Kidney epithelial cell (primary cell): Measurements from ENCODE around the gene MARCHF3. TPM values are rescaled to one million over a fixed set of nuclear protein-coding genes. Genes with fewer than 3 reads are reported as not detected.
"Not testable (repeated sequence)": the region's sequence is repeated elsewhere in the genome, so short reads cannot be mapped to it uniquely, and the experiment has no call there.

ENCODE experiments used
- DNase-seq: peaks from one replicate; pipeline ENCODE4 v3.0.0-alpha.2; 2010; ENCODE audit warnings: low read depth
- H3K27me3 ChIP-seq: 2 replicates; pipeline ENCODE4 v1.6.0; 2011; ENCODE audit warnings: low read length; ENCODE audit not compliant: control insufficient read depth, insufficient read depth
- H3K36me3 ChIP-seq: 2 replicates; pipeline ENCODE4 v1.5.1; 2011; ENCODE audit warnings: low read length; ENCODE audit not compliant: control insufficient read depth, insufficient read depth
- H3K4me3 ChIP-seq: 2 replicates; pipeline ENCODE4 v1.5.1; 2011; ENCODE audit warnings: low read depth, mild to moderate bottlenecking, control low read depth, low read length
- total RNA-seq: library from RNA; depleted of rRNA; stranded (reverse); fragments of >200 nt; gene quantifications from 2 replicates; pipeline ENCODE4 v1.2.3, GENCODE V29; 2015
- TF ChIP-seq, protein P1 (sequence below): IDR thresholded peaks from 2 replicates; pipeline ENCODE4 v1.5.1; 2011; ENCODE audit warnings: mild to moderate bottlenecking, moderate library complexity, low read length, control low read depth, inconsistent platforms; ENCODE audit not compliant: insufficient read depth, poor library complexity, severe bottlenecking

MARCHF3 gene
- total RNA-seq, 1 donor from 2014 or later: 0.46 TPM

DNA sequence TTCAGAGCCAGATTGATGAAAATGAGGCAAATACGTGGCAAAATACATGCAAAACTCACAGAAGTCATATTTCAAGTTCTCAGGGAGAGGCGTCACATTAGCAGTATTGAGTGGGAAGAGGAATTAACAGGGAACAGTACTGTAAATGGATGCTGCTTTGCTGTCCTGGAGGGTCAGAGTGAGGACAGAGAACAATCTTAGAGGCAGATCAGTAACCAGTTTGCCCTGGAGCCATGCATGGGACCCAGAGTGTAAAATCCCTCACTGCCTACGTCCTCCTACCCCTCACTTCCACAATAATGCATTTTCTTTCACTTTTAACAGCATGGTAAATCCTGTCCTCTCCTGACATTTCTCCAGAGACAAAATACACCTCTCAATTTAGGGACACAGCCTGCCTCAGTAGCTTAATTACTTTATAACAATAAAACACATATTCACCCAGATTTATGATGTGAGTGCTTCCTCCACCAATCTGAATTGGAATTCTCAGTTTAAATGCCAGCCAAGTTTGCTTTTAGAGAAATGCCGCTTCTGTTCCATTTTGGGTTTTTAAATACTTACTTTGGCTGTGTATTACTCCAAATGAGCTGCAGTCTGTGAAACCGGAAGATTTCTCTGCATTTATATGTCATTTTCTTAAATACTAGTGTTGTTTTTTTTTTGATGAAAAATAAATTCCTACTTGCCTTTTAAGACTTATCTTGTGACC, 183.5 kb downstream of the MARCHF3 start:
- no peaks in the 10 kb centered on the region for H3K36me3 ChIP-seq
- no peaks in the 10 kb centered on the region for H3K27me3 ChIP-seq
- TF ChIP-seq, protein P1, sequence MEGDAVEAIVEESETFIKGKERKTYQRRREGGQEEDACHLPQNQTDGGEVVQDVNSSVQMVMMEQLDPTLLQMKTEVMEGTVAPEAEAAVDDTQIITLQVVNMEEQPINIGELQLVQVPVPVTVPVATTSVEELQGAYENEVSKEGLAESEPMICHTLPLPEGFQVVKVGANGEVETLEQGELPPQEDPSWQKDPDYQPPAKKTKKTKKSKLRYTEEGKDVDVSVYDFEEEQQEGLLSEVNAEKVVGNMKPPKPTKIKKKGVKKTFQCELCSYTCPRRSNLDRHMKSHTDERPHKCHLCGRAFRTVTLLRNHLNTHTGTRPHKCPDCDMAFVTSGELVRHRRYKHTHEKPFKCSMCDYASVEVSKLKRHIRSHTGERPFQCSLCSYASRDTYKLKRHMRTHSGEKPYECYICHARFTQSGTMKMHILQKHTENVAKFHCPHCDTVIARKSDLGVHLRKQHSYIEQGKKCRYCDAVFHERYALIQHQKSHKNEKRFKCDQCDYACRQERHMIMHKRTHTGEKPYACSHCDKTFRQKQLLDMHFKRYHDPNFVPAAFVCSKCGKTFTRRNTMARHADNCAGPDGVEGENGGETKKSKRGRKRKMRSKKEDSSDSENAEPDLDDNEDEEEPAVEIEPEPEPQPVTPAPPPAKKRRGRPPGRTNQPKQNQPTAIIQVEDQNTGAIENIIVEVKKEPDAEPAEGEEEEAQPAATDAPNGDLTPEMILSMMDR: no peak
- H3K4me3 ChIP-seq: no peak overlapping the region
- no peak for DNase-seq

DNA sequence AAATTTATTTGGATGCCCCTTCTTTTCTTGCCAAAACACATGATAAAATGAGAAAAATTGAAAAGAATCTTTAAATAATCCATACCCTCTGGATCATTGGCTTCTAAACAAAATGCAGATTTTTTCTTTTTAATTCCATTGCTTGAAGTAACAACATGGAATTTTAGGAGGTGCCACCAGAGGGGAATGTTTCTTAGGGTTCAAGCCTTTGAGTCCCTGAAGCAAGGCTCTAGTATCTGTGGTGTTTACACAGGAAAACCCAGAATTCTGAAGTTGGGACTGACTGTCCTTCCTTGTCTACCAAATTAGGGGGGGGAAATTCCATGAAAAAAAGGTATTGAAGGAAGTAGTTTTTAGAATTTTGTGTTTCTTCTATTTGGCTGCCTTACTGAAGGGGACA, 184.0 kb downstream of the MARCHF3 start:
- TF ChIP-seq, protein P1: no peak
- no peaks in the 10 kb centered on the region for H3K36me3 ChIP-seq
- no peaks in the 10 kb centered on the region for H3K27me3 ChIP-seq
- DNase-seq: no peak
- no peak overlapping the region for H3K4me3 ChIP-seq

- not testable (repeated sequence) for H3K4me3 ChIP-seq, H3K27me3 ChIP-seq, H3K36me3 ChIP-seq, DNase-seq
Observed at GRCh38 chr5:126845470-126846070, 184.8 kb downstream of the MARCHF3 start.

DNA sequence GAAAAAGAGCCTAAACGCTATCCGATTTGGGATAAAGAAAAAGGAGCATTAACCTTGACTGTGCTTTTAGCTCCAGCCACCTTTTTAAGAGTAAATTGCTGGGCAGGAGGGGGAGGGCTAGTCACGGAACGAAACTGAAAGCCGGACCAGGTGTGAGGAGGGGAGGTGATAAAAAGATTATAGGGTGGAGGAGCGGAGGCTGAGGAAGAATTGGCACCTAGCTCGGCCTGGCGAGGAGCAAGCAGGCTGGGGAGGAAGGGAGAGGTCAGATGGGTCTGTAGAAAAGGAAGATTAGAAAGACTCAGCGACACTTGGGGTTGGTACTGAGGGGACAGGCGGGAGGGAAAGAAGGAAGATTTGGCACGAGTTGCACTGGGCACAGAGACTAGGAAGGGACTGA, 187.0 kb downstream of the MARCHF3 start:
- not testable (repeated sequence) for DNase-seq, H3K27me3 ChIP-seq, H3K4me3 ChIP-seq, H3K36me3 ChIP-seq

DNA sequence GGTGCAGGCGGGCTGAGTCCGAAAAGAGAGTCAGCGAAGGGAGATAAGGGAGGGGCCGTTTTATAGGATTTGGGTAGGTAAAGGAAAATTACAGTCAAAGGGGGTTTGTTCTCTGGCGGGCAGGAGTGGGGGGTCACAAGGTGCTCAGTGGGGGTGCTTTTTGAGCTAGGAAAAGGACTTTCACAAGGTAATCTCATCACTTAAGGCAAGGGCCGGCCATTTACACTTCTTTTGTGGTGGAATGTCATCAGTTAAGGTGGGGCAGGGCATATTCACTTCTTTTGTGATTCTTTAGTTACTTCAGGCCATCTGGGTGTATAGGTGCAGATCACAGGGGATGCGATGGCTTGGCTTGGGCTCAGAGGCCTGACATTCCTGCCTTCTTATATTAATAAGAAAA, 191.0 kb downstream of the MARCHF3 start:
- not testable (repeated sequence) for H3K36me3 ChIP-seq, DNase-seq, H3K27me3 ChIP-seq, H3K4me3 ChIP-seq

DNA sequence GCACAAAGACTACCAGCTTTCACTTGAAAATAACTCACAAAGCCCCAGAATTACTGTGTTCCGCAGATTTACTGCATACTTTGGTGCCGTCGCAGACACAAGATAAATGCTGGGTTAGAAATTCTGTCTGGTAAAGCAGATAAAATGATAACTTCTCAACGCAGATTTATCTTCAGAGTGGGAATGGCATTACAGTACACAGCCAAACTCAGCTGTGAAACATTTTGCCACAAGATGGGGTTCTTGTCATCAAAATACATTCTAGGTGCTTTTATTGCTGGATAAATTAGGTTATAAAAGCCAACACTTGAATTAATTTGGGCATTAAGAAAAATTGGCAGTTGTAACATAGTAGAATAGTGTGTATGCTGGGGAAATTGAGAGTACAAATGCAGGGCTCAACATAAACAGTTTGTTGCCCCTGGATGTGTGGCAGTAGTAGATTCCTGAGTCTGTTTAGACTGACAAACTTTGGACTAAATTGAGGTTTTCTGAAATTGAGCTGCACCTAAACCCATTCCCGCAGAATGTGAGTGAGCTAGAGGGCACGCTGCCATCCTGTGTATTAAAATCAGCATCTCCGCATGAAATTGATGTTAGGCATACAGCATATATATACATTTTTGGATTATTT, 192.3 kb downstream of the MARCHF3 start:
- no peaks in the 10 kb centered on the region for H3K27me3 ChIP-seq
- H3K4me3 ChIP-seq: no peak overlapping the region
- no peak for DNase-seq
- H3K36me3 ChIP-seq: no peaks in the 10 kb centered on the region
- TF ChIP-seq, protein P1: no peak

- H3K36me3 ChIP-seq: no peaks in the 10 kb centered on the region
- no peak for DNase-seq
- no peak overlapping the region for H3K4me3 ChIP-seq
- TF ChIP-seq, protein P1: no peak
- H3K27me3 ChIP-seq: no peaks in the 10 kb centered on the region
Observed at GRCh38 chr5:126837242-126837641, 193.1 kb downstream of the MARCHF3 start.
